ENCODE results near the gene PRMT9. TPM values are rescaled to one million over a fixed set of nuclear protein-coding genes. Genes with fewer than 3 reads are reported as not detected.

PRMT9 gene
- total and polyA plus RNA-seq, 2 of the 4 experiments (the other 2 are of a cell fraction), result 5.0 to 14.2 TPM

DNA sequence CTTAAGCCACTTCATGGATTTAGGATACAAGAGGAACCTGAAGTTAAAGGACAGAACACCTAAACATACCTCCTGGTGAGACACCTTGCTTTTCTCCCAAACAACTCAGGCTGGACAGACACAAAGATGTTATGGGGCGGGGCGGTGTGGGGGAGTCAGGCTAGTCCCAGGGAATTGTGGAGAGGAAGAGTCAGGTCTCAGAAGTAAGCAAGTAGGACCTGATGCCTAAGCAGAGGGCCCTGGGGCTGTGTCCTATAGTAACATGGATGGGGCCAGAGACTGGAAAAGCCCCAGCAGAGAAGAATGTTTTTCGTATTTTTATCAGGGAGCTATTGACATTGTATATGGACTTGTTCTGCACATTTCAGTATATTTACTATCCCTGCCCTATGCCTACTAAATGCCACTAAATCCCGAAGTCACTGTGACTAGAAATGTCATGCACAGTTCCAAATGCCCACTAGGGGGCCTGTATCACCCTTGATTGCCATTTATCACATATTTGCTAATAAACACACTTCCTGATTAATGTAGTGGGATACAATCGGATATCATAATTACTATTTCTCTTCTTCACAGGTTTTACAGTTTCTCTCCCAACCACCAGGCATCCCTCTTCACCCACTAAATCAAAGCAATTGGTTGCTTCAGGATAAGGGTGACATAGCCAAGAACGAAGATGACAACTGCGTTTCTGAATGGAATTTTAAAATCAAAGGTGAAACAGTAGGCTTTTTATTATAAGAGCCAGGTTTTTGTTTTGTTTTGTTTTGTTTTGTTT, 24.1 kb upstream of the PRMT9 start:
- Histone ChIP-seq H3K79me1 (ENCODE audit: low read depth in 1 of 2, low read length in 2 of 2) (no peaks in the 10 kb centered on the region), H4K8ac (ENCODE audit: low read depth in 2 of 2, low read length in 2 of 2) (no peak overlapping the region), H4K91ac (ENCODE audit: insufficient read depth, low read depth, low read length) (peak overlapping the region; percentile 34; the same call in 1 of the 2 replicates), H2BK5ac (ENCODE audit: low read depth, low read length, poor library complexity, severe bottlenecking) (no peak overlapping the region), H3K27ac (ENCODE audit: insufficient read depth, low read length) (no peak overlapping the region), H3K14ac (replicated peaks; ENCODE audit: low read depth, low read length) (no peak overlapping the region), H2AFZ (replicated peaks; ENCODE audit: low read length, poor library complexity) (no peak overlapping the region), H3K23ac (ENCODE audit: low read depth, low read length) (no peak overlapping the region), H2BK20ac (ENCODE audit: low read depth, low read length) (peak overlapping the region; percentile 44; the same call in 1 of the 2 replicates), H3K18ac (ENCODE audit: low read depth, low read length) (no peak overlapping the region), H2BK15ac (ENCODE audit: low read depth, low read length) (no peak overlapping the region; the same call in 2 of the 3 replicates), H3K4me3 (ENCODE audit: insufficient read depth, low read depth, low read length) (no peak overlapping the region), H2AK5ac (ENCODE audit: low read depth, low read length) (peak overlapping the region; percentile 29; the same call in 1 of the 2 replicates), H4K20me1 (ENCODE audit: insufficient read depth, low read length) (no peaks in the 10 kb centered on the region), H3K9ac (ENCODE audit: low read depth, low read length) (no peak overlapping the region), H3K4me2 (ENCODE audit: low read depth, low read length) (no peak overlapping the region), H3K4me1 (ENCODE audit: control insufficient read depth, insufficient read depth, low read length) (peaks cover 1% of the 10 kb centered on the region; the same call in 1 of the 2 replicates), H4K5ac (ENCODE audit: low read depth, low read length) (no peak overlapping the region), H3K9me3 (ENCODE audit: control insufficient read depth, insufficient read depth, low read length) (no peaks in the 10 kb centered on the region), H2BK120ac (ENCODE audit: low read depth, low read length) (no peak overlapping the region), H3K56ac (ENCODE audit: extremely low read depth, insufficient read depth, low read length) (no peak overlapping the region), H3K27me3 (ENCODE audit: control insufficient read depth, insufficient read depth, low read length) (no peaks in the 10 kb centered on the region), H3K4ac (ENCODE audit: low read depth, low read length) (no peak overlapping the region; the same call in 1 of the 2 replicates), H3K9me1 (ENCODE audit: insufficient read depth, low read length) (no peaks in the 10 kb centered on the region), H3K36me3 (ENCODE audit: control insufficient read depth, insufficient read depth, low read length) (no peaks in the 10 kb centered on the region), H2AK9ac (replicated peaks; ENCODE audit: low read depth, low read length, poor library complexity) (no peak overlapping the region)
- ChIA-PET CTCF (interaction anchor here (0.7 to 2.5 kb wide), 4 partner anchors 11 to 159 kb away, joined by 3 to 14 read pairs (median 4); no protein-coding TSS in a partner anchor), POLR2A (ENCODE audit: unreplicated experiment) (no interaction called here)
- intact Hi-C loops (cut with micrococcal nuclease), result loop anchor here (1.0 kb wide), 1 partner anchor 158 kb away; no protein-coding TSS in a partner anchor
- peak; percentile 34 for DNase-seq
- WGBS, 2 experiments (ENCODE audit: extremely low coverage in 2 of 2, insufficient read length in 1 of 2), result 60% methylated on average over 2 of the region's 7 CpGs; no CpG with 5 or more reads in 1 of the 2 experiments
- no TSS peak for BruUV-seq (replicated peaks)
- dilution Hi-C loops (cut with HindIII; ENCODE audit: low sequenced_read_pairs, unreplicated experiment), result no loop called here
- TF ChIP-seq, protein P1, sequence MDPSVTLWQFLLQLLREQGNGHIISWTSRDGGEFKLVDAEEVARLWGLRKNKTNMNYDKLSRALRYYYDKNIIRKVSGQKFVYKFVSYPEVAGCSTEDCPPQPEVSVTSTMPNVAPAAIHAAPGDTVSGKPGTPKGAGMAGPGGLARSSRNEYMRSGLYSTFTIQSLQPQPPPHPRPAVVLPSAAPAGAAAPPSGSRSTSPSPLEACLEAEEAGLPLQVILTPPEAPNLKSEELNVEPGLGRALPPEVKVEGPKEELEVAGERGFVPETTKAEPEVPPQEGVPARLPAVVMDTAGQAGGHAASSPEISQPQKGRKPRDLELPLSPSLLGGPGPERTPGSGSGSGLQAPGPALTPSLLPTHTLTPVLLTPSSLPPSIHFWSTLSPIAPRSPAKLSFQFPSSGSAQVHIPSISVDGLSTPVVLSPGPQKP (IDR thresholded peaks at IDR 0.05; ENCODE audit: borderline replicate concordance, low read depth, low read length), result no peak
- TF ChIP-seq POLR2A (IDR thresholded peaks at IDR 0.05; ENCODE audit: low read depth, low read length) (no peak), RAD21 (IDR thresholded peaks at IDR 0.05; ENCODE audit: low read length) (peak; percentile 80), MAZ (IDR thresholded peaks at IDR 0.05; ENCODE audit: borderline replicate concordance, low read depth, low read length) (no peak), NFE2L2 (IDR thresholded peaks at IDR 0.05; ENCODE audit: low read depth, low read length) (peak; percentile 64; the same call in 1 of the 2 replicates), SMC3 (IDR thresholded peaks at IDR 0.05; ENCODE audit: low read depth, low read length) (peak; percentile 81), RCOR1 (IDR thresholded peaks at IDR 0.05; ENCODE audit: insufficient replicate concordance, low read length) (no peak)
- TF ChIP-seq, protein P2, sequence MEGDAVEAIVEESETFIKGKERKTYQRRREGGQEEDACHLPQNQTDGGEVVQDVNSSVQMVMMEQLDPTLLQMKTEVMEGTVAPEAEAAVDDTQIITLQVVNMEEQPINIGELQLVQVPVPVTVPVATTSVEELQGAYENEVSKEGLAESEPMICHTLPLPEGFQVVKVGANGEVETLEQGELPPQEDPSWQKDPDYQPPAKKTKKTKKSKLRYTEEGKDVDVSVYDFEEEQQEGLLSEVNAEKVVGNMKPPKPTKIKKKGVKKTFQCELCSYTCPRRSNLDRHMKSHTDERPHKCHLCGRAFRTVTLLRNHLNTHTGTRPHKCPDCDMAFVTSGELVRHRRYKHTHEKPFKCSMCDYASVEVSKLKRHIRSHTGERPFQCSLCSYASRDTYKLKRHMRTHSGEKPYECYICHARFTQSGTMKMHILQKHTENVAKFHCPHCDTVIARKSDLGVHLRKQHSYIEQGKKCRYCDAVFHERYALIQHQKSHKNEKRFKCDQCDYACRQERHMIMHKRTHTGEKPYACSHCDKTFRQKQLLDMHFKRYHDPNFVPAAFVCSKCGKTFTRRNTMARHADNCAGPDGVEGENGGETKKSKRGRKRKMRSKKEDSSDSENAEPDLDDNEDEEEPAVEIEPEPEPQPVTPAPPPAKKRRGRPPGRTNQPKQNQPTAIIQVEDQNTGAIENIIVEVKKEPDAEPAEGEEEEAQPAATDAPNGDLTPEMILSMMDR (conservative IDR thresholded peaks at IDR 0.05; ENCODE audit: low read depth, low read length), result peak; percentile 86
- in situ Hi-C loops (cut with MboI; ENCODE audit: low sequenced_read_pairs), result loop anchor here (5.0 kb wide), 1 partner anchor 159 kb away; no protein-coding TSS in a partner anchor
- peak; percentile 67 for ATAC-seq (ENCODE audit: low read depth)

Measured in IMR-90 (cell line).